GM12878 (cell line): ENCODE results near the gene NOP9. TPM values are rescaled to one million over a fixed set of nuclear protein-coding genes. Genes with fewer than 3 reads are reported as not detected.

Experiments
- ATAC-seq: fragments of 200-7000 bp; cut with Tn5 transposase; 3 replicates; pipeline ENCODE4 v1.9.1; 2020; ENCODE audit warnings: mild to moderate bottlenecking, moderate library complexity
- BruUV-seq: library from RNA; stranded (reverse); fragments of 400-500 nt; replicated peaks from 2 replicates; lab custom pipeline; 2021; lab: Mats Ljungman, UMichigan
- CTCF ChIA-PET: fragments of 300-600 bp; sonication (Branson Sonifier 250); formaldehyde crosslinking; extraction: SDS; loops from one replicate; lab custom pipeline; 2021; ENCODE audit warnings: inconsistent platforms; lab: Yijun Ruan, JAX
- POLR2A ChIA-PET: fragments of 350-600 bp; formaldehyde crosslinking; extraction: SDS; loops from one replicate; lab custom pipeline; 2021; ENCODE audit warnings: inconsistent platforms; lab: Charles Lee
- RAD21 ChIA-PET: fragments of 300-600 bp; sonication (Branson Sonifier 250); formaldehyde crosslinking; loops from one replicate; lab custom pipeline; 2023; ENCODE audit warnings: antibody characterized with exemption; ENCODE audit not compliant: unreplicated experiment; lab: Charles Lee
- SMC1A ChIA-PET: fragments of 300-600 bp; sonication (Branson Sonifier 250); formaldehyde crosslinking; loops from one replicate; lab custom pipeline; 2023; ENCODE audit not compliant: unreplicated experiment, uncharacterized antibody; lab: Charles Lee
- DNase-seq: peaks from one replicate; pipeline ENCODE4 v3.0.0-alpha.2; 2011; ENCODE audit warnings: low read depth, low spot score
- FAIRE-seq: peaks from 3 replicates; lab custom pipeline; 2011; peaks lifted over from hg19 to GRCh38; lab: Jason Lieb, UNC
- H2AFZ ChIP-seq: 2 replicates; pipeline ENCODE4 v1.6.0; 2011; ENCODE audit warnings: low read depth, low read length, control low read depth; ENCODE audit not compliant: control insufficient read depth
- H3K27ac ChIP-seq: 2 replicates; pipeline ENCODE4 v1.5.1; 2011; ENCODE audit warnings: control low read depth; ENCODE audit not compliant: control insufficient read depth, insufficient read depth
- H3K27me3 ChIP-seq, 2 experiments: replicated peaks in 1 of 2; 2 replicates each; pipeline versions ENCODE4 v1.6.0 to v1.6.1; 2011; ENCODE audit warnings: low read length in 1 of 2; ENCODE audit not compliant: control insufficient read depth in 2 of 2, insufficient read depth in 2 of 2
- H3K36me3 ChIP-seq, 2 experiments: 2 replicates each; pipeline ENCODE4 v1.5.1; 2011; ENCODE audit warnings: low read length in 1 of 2; ENCODE audit not compliant: control insufficient read depth in 2 of 2, insufficient read depth in 2 of 2
- H3K4me1 ChIP-seq: 2 replicates; pipeline ENCODE4 v1.6.1; 2011; ENCODE audit warnings: mild to moderate bottlenecking, low read length, moderate library complexity, mixed read lengths; ENCODE audit not compliant: control insufficient read depth, insufficient read depth
- H3K4me2 ChIP-seq: 2 replicates; pipeline ENCODE4 v1.6.0; 2011; ENCODE audit warnings: control low read depth; ENCODE audit not compliant: control insufficient read depth, insufficient read depth
- H3K4me3 ChIP-seq: fragments of 200-600 bp; sonication (generic); 2 replicates; pipeline ENCODE4 v1.5.1; 2016
- H3K79me2 ChIP-seq: 2 replicates; pipeline ENCODE4 v1.6.0; 2011; ENCODE audit warnings: low read length; ENCODE audit not compliant: control insufficient read depth, insufficient read depth
- H3K9ac ChIP-seq: 2 replicates; pipeline ENCODE4 v1.8.0; 2011; ENCODE audit warnings: low read length, control low read depth, mixed read lengths; ENCODE audit not compliant: control insufficient read depth, insufficient read depth
- H3K9me3 ChIP-seq: replicated peaks from 3 replicates; pipeline ENCODE4 v1.5.1; 2011; ENCODE audit warnings: mild to moderate bottlenecking, low read length; ENCODE audit not compliant: control insufficient read depth, insufficient read depth
- H4K20me1 ChIP-seq: 2 replicates; pipeline ENCODE4 v1.6.0; 2011; ENCODE audit not compliant: control insufficient read depth, insufficient read depth
- FOXK2 ChIP-seq: fragments of 450-650 bp; IDR thresholded peaks from 2 replicates; pipeline ENCODE4 v1.6.1; 2017; ENCODE audit warnings: mild to moderate bottlenecking, moderate library complexity
- HCFC1 ChIP-seq: fragments of 150-350 bp; IDR thresholded peaks from 2 replicates; pipeline ENCODE4 v1.6.1; 2014; ENCODE audit warnings: low read length
- RELA ChIP-seq: fragments of 450-650 bp; IDR thresholded peaks from 2 replicates; pipeline ENCODE4 v1.8.0; 2014; ENCODE audit warnings: borderline replicate concordance; ENCODE audit not compliant: partially characterized antibody
- SP1 ChIP-seq: IDR thresholded peaks from one replicate; pipeline ENCODE4 v1.6.1; 2011; ENCODE audit warnings: low read depth, low read length
- STAT1 ChIP-seq: fragments of 450-650 bp; conservative IDR thresholded peaks from 2 replicates; pipeline ENCODE4 v1.6.1; 2014; ENCODE audit warnings: antibody characterized with exemption, mild to moderate bottlenecking
- WGBS: methylation state at CpG from one replicate; pipeline ENCODE4 v1.1.6; 2016; ENCODE audit warnings: low lambda C conversion rate; ENCODE audit not compliant: insufficient replicate concordance, insufficient coverage; ENCODE audit errors: missing lambda C conversion rate; 5-methylcytosine and 5-hydroxymethylcytosine counted together
- in situ Hi-C: fragments of 300-500 bp; cut with MboI; formaldehyde crosslinking; loops from 9 replicates; pipeline ENCODE4 v1.14.3; 2018; ENCODE audit warnings: mixed read lengths
- intact Hi-C: fragments of 100-400 bp; cut with micrococcal nuclease; formaldehyde crosslinking; loops from one replicate; pipeline ENCODE4 v1.14.2; 2022; ENCODE audit not compliant: unreplicated experiment
- polyA plus RNA-seq, 11 experiments: library from polyadenylated mRNA; depleted of rRNA in 4 of 11; unstranded in 6 of 11; stranded (reverse) in 5 of 11; fragments of >200 nt; fragmentation: Nextera tagmentation in 4 of 11; fragmentation: Illumina TruSeq in 1 of 11; extraction: Ambion mirVana in 4 of 11; extraction: Trizol in 1 of 11; gene quantifications; 1 replicate in 1 of 11; 2 replicates in 10 of 11; pipeline versions ENCODE4 v1.2.1 to v1.2.3, GENCODE V29; 2011 to 2016; ENCODE audit warnings: inconsistent platforms in 2 of 11, missing spikeins in 2 of 11, low read depth in 1 of 11
- total RNA-seq, 4 experiments: library from RNA; depleted of rRNA in 3 of 4; stranded (reverse); fragments of >200 nt in 3 of 4; fragmentation: Illumina TruSeq in 1 of 4; extraction: Trizol in 1 of 4; gene quantifications; 2 replicates each; pipeline versions ENCODE4 v1.2.1 to v1.2.3, GENCODE V29; 2013 to 2021

The NOP9 gene
- total and polyA plus RNA-seq, 10 of the 15 experiments (the other 5 are each of a cell fraction or from before 2014, with no cell fraction given), result 2.4 to 43.9 (median 20.3) TPM

DNA sequence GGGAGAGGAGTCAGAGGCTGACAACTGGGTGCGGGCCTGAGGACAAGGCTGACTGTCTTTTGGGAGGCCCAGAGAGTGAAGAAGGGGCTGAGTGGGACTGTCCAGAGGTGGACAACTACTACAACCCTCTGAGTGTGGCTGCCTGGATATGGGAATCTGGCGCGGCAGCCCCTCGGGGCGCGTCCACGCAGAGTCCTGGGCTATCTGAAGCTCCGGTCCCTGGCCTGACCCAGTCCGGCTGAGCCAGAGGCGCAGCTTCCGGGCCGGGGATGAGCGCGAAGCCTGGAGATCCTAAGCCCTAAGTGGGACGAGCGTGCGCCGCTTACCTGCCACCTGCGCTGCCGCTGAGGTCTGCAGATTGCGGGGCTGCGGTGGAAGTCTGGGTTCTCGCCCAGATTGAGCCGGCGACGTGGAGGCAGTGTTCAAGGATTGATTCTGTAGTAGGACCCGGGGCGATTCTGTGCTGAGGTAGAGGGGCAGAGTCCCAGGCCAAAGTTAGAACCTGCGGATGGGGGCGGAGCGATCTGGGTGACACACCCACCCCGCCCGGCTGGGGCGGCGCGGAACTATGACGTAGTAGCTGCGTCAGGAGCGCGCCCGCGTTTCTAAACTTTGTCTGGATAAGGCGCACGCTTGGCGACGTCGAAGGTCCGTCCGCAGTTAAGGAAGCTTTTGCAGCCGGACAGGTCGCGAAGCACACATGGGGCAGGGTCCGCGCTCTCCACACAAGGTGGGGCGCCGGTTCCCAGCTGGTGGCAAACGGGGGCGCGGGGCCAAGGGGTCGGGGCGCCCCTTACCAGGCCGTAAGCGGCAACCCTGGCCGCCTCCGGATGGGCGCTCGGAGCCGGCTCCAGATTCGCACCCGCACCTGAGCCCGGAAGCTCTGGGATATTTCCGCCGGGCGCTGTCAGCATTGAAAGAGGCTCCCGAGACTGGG is at the start of gene NOP9, which contains the start of gene DHRS1 (continued):
- TF ChIP-seq RELA (peak; percentile 31), SP1 (peak; percentile 88), HCFC1 (peak; percentile 78)

DNA sequence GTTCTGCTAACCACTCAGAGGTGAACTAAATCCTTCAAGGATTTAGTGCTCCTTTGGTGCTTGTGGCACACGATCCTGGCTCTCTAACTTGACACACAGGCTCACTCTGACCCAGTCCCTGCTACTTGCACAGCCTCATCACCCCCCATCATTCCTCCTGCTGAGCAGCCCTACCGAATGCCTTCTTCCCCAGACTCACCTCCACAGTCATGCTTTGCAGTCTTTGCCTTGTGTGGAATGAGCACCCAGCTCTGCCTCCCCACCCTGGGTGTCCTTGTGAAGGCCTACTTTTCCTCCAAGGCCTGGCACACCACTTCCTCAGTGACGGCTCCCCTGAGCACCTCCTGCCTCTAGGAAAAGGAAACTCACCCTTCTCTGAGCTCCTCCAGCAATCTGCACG is 49.3 kb upstream of the NOP9 start:
- Histone ChIP-seq H2AFZ (peak overlapping the region; percentile 43; the same call in 1 of the 2 replicates), H3K9me3 (no peaks in the 10 kb centered on the region), H3K27me3 (no peaks in the 10 kb centered on the region), H3K36me3 (peaks cover 0 to 3% of the 10 kb centered on the region in 2 experiments; a peak in 2 of 4 replicates), H3K27ac (peak overlapping the region; percentile 13), H4K20me1 (no peaks in the 10 kb centered on the region), H3K4me3 (no peak overlapping the region), H3K4me2 (0 out of 2 replicates have a peak overlapping the region, but pooled peaks have one; percentile 21), H3K79me2 (no peaks in the 10 kb centered on the region), H3K4me1 (peaks cover 38% of the 10 kb centered on the region), H3K9ac (peak overlapping the region; percentile 5; the same call in 1 of the 2 replicates)
- FAIRE-seq, result no peak
- intact Hi-C loops, result no loop called here
- RAD21 ChIA-PET, result interaction anchor here (1.3 to 1.9 kb wide), 2 partner anchors 8 to 47 kb away, joined by 5 to 7 read pairs; partner anchors contain the start of gene TINF2
- ATAC-seq, result no peak
- 0 out of 2 replicates have a peak, but pooled peaks have one; percentile 7 for TF ChIP-seq FOXK2
- TF ChIP-seq STAT1, result no peak
- POLR2A ChIA-PET, result interaction anchor here (0.6 to 3.4 kb wide), 4 partner anchors 12 to 35 kb away, joined by 3 to 18 read pairs (median 3); partner anchors contain the start of genes MDP1 and RABGGTA
- SMC1A ChIA-PET, result interaction anchor here (1.2 to 1.8 kb wide), 4 partner anchors 15 to 47 kb away, joined by 3 to 9 read pairs (median 5); partner anchors contain the start of gene RABGGTA
- in situ Hi-C loops, result no loop called here
- WGBS, result 55% methylated on average over 4 of the region's 4 CpGs
- CTCF ChIA-PET, result interaction anchor here (1.1 to 3.3 kb wide), 5 partner anchors 20 to 116 kb away, joined by 3 to 21 read pairs (median 4); partner anchors contain the start of gene CIDEB
- no TSS peak for BruUV-seq
- no peak for DNase-seq
